GM12875 (cell line): Measurements from ENCODE around the gene DONSON.
"Not testable (repeated sequence)": the region's sequence is repeated elsewhere in the genome, so short reads cannot be mapped to it uniquely, and the experiment has no call there.

ENCODE experiments used
- H3K4me3 ChIP-seq: one replicate; pipeline ENCODE4 v1.5.1; 2011; ENCODE audit warnings: low read depth, low read length, control low read depth
- CTCF ChIP-seq: IDR thresholded peaks from 2 replicates; pipeline ENCODE4 v1.5.1; 2011; ENCODE audit warnings: low read depth, mild to moderate bottlenecking, control low read depth, inconsistent platforms, low read length, moderate library complexity, borderline replicate concordance; ENCODE audit not compliant: insufficient read depth

Gene DONSON

GRCh38 chr21:33578959-33579542 is 9.4 kb downstream of the DONSON start:
- H3K4me3 ChIP-seq = no peak overlapping the region
- no peak for TF ChIP-seq CTCF

- no peak for TF ChIP-seq CTCF
- no peak overlapping the region for H3K4me3 ChIP-seq
These were observed 10.3 kb downstream of the DONSON start for GRCh38 chr21:33578214-33578613.

- not testable (repeated sequence) for H3K4me3 ChIP-seq
These were observed 11.7 kb downstream of the DONSON start for GRCh38 chr21:33576741-33577141.

GRCh38 chr21:33572350-33572749 is 16.1 kb downstream of the DONSON start:
- H3K4me3 ChIP-seq = no peak overlapping the region
- TF ChIP-seq CTCF = no peak

- TF ChIP-seq CTCF = no peak
- no peak overlapping the region for H3K4me3 ChIP-seq
These were observed 18.5 kb downstream of the DONSON start for GRCh38 chr21:33569991-33570390.

GRCh38 chr21:33568448-33568847 is 20.0 kb downstream of the DONSON start:
- no peak overlapping the region for H3K4me3 ChIP-seq
- TF ChIP-seq CTCF = no peak

GRCh38 chr21:33567914-33568313 is 20.6 kb downstream of the DONSON start:
- no peak overlapping the region for H3K4me3 ChIP-seq
- TF ChIP-seq CTCF = no peak

- TF ChIP-seq CTCF = no peak
These were observed 22.0 kb downstream of the DONSON start for GRCh38 chr21:33566514-33566913.

More at GRCh38 chr21:33566514-33566913, 22.0 kb downstream of the DONSON start:
- no peak overlapping the region for H3K4me3 ChIP-seq
